Left ventricle myocardium inferior (tissue), 1 donor: ENCODE measurements around the gene IL4. TPM values are rescaled to one million over a fixed set of nuclear protein-coding genes. Genes with fewer than 3 reads are reported as not detected.

Source experiments
- DNase-seq: peaks from one replicate; pipeline ENCODE4 v3.0.0-alpha.2; 2020
- H3K27ac ChIP-seq: fragments of 200-600 bp; replicated peaks from 2 replicates; pipeline ENCODE4 v1.8.0; 2021
- H3K27me3 ChIP-seq: fragments of 200-600 bp; 2 replicates; pipeline ENCODE4 v1.8.0; 2021; ENCODE audit warnings: low read depth
- H3K36me3 ChIP-seq: fragments of 200-600 bp; 2 replicates; pipeline ENCODE4 v1.8.0; 2021
- H3K4me1 ChIP-seq: fragments of 200-600 bp; 2 replicates; pipeline ENCODE4 v1.8.0; 2021
- H3K4me3 ChIP-seq: fragments of 200-600 bp; 2 replicates; pipeline ENCODE4 v1.8.0; 2021; ENCODE audit warnings: mild to moderate bottlenecking, moderate library complexity
- H3K9me3 ChIP-seq: fragments of 200-600 bp; replicated peaks from 2 replicates; pipeline ENCODE4 v1.8.0; 2021
- intact Hi-C: fragments of 100-400 bp; cut with micrococcal nuclease; formaldehyde crosslinking; loops from one replicate; pipeline ENCODE4 v1.11.0; 2022
- total RNA-seq: library from RNA; stranded (reverse); fragmentation: NEBNext Ultra II Directional; extraction: Animal tissue kit (Norgen Biotek cat#: 25700); gene quantifications from one replicate; pipeline ENCODE4 v1.2.1, GENCODE V29; 2021
- TF ChIP-seq, protein P1 (sequence below): fragments of 200-600 bp; IDR thresholded peaks from 2 replicates; pipeline ENCODE4 v1.8.0; 2021; ENCODE audit warnings: antibody characterized with exemption, mild to moderate bottlenecking, borderline replicate concordance
- donor health status: DM: no; HTN: yes; CAD: no; lungs with severe emphysema.

IL4 gene
- total RNA-seq, 1 donor from 2014 or later: not detected

DNA sequence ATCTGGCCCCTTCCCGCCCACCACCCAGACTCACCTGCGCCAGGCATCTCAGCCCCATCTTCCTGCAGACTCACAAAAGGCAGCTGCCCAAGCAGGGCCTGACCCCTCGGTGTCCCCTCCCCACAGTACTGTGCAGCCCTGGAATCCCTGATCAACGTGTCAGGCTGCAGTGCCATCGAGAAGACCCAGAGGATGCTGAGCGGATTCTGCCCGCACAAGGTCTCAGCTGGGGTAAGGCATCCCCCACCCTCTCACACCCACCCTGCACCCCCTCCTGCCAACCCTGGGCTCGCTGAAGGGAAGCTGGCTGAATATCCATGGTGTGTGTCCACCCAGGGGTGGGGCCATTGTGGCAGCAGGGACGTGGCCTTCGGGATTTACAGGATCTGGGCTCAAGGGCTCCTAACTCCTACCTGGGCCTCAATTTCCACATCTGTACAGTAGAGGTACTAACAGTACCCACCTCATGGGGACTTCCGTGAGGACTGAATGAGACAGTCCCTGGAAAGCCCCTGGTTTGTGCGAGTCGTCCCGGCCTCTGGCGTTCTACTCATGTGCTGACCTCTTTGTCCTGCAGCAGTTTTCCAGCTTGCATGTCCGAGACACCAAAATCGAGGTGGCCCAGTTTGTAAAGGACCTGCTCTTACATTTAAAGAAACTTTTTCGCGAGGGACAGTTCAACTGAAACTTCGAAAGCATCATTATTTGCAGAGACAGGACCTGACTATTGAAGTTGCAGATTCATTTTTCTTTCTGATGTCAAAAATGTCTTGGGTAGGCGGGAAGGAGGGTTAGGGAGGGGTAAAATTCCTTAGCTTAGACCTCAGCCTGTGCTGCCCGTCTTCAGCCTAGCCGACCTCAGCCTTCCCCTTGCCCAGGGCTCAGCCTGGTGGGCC lies 13.9 kb upstream of the IL4 start:
- Histone ChIP-seq H3K36me3 (no peaks in the 10 kb centered on the region), H3K4me3 (no peak overlapping the region), H3K27me3 (peaks cover 35% of the 10 kb centered on the region), H3K27ac (no peak overlapping the region), H3K9me3 (no peaks in the 10 kb centered on the region), H3K4me1 (peaks cover 14% of the 10 kb centered on the region)
- intact Hi-C loops: no loop called here
- TF ChIP-seq, protein P1, sequence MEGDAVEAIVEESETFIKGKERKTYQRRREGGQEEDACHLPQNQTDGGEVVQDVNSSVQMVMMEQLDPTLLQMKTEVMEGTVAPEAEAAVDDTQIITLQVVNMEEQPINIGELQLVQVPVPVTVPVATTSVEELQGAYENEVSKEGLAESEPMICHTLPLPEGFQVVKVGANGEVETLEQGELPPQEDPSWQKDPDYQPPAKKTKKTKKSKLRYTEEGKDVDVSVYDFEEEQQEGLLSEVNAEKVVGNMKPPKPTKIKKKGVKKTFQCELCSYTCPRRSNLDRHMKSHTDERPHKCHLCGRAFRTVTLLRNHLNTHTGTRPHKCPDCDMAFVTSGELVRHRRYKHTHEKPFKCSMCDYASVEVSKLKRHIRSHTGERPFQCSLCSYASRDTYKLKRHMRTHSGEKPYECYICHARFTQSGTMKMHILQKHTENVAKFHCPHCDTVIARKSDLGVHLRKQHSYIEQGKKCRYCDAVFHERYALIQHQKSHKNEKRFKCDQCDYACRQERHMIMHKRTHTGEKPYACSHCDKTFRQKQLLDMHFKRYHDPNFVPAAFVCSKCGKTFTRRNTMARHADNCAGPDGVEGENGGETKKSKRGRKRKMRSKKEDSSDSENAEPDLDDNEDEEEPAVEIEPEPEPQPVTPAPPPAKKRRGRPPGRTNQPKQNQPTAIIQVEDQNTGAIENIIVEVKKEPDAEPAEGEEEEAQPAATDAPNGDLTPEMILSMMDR: no peak
- DNase-seq: no peak

DNA sequence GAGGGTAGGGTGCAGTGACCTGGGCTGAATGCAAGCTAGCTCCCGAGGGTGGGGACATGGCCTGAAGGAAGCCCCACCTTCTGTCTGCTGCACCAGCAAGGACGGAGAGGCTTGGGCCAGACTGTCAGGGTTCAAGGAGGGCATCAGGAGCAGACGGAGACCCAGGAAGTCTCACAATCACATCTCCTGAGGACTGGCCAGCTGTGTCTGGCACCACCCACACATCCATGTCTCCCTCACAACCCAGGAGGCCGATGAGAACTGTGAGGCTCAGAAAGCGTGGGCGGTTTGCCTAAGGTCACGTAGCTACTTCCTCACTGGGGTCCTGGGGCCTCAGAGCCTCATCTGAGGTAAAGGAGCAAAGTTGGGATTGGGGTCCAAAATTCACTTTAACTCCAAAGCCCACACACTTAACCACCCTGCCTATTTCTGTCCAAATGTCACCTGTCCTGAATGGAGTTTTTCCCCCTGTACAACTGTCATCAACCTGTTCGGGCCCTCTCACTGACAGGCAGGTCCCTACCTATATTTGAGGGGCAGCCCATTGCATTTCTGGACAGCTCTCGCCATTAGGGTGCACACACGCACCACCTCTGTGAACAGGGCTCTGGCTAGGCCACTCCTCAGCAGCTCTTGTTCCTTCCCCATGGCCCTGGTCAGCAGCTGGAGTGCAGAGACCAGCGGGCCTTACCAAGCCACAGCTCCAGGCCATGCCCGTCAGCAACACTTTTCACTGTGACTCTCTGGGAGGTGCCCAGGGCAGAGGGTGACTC lies 12.4 kb upstream of the IL4 start:
- peaks cover 32% of the 10 kb centered on the region for H3K27me3 ChIP-seq
- H3K4me3 ChIP-seq: no peak overlapping the region
- DNase-seq: no peak
- TF ChIP-seq, protein P1: no peak
- H3K4me1 ChIP-seq: peaks cover 4% of the 10 kb centered on the region
- no peaks in the 10 kb centered on the region for H3K36me3 ChIP-seq
- no peak overlapping the region for H3K27ac ChIP-seq
- no peaks in the 10 kb centered on the region for H3K9me3 ChIP-seq
- intact Hi-C loops: no loop called here

GRCh38 chr5:132662004-132662401 lies 11.8 kb upstream of the IL4 start:
- intact Hi-C loops: no loop called here
- Histone ChIP-seq H3K4me1 (no peaks in the 10 kb centered on the region), H3K4me3 (no peak overlapping the region), H3K27ac (no peak overlapping the region), H3K9me3 (no peaks in the 10 kb centered on the region), H3K36me3 (no peaks in the 10 kb centered on the region), H3K27me3 (peaks cover 32% of the 10 kb centered on the region)
- DNase-seq: no peak
- TF ChIP-seq, protein P1: no peak

DNA sequence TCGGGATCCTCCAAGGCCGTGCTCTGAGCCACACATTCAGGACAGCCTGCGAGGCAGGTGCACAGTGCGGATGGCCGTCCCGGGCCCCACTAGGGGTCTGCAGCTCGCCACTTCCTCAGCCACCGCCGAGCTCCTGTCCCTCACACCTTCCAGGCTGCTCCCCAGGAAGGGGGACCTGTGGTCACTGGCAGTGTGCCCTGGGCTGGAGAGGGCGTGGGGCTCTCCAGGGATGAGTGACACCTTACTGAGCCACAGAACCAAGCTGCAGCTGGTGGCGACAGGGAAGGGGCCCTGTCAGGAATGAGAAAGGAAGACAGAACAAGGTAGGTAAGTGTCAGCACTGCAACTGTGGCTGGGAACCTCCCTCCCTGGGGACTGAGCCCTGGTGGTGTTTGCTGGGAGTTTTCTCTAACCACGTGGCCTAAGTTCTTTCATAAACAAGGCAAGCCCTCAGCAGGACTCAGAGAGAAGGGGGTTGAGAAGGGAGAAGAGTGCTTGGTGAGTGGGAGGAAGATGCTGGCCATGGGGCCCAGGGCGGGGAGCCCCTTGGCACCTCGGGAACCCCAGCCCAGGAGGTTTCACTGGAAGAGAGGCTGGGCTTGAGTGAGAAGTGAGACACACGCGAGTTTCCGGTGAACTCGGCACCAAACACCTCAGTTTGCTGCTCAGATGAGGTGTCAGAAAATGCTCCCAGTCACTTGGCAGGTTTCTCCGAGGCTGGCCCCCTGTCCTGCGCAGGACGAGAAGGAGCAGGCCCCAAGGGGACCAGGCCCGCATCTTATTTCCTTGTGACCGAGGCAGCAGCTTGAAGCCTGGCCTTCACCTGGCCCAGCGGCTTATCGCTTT lies 10.6 kb upstream of the IL4 start:
- TF ChIP-seq, protein P1: no peak
- no peaks in the 10 kb centered on the region for H3K4me1 ChIP-seq
- no peak for DNase-seq
- intact Hi-C loops: no loop called here
- H3K27me3 ChIP-seq: peaks cover 31% of the 10 kb centered on the region
- no peak overlapping the region for H3K4me3 ChIP-seq
- H3K36me3 ChIP-seq: no peaks in the 10 kb centered on the region
- no peaks in the 10 kb centered on the region for H3K9me3 ChIP-seq
- H3K27ac ChIP-seq: no peak overlapping the region
